ENCODE results near the gene TUBB4B. TPM values are rescaled to one million over a fixed set of nuclear protein-coding genes. Genes with fewer than 3 reads are reported as not detected.

Gene TUBB4B
- total RNA-seq, 1 donor from 2014 or later, result 463 TPM

- Histone ChIP-seq H3K9me3 (replicated peaks) (no peaks in the 10 kb centered on the region), H3K4me3 (peak overlapping the region; percentile 83), H3K4me1 (peaks cover 91% of the 10 kb centered on the region), H3K27ac (replicated peaks) (peak overlapping the region; percentile 92), H3K27me3 (ENCODE audit: low read depth) (no peaks in the 10 kb centered on the region), H3K36me3 (no peaks in the 10 kb centered on the region)
- TF ChIP-seq CTCF (IDR thresholded peaks at IDR 0.05; ENCODE audit: borderline replicate concordance), result no peak
- intact Hi-C loops (cut with micrococcal nuclease), result no loop called here
- no peak for DNase-seq
Observed at GRCh38 chr9:137199411-137200121, 41.5 kb upstream of the TUBB4B start.

DNA sequence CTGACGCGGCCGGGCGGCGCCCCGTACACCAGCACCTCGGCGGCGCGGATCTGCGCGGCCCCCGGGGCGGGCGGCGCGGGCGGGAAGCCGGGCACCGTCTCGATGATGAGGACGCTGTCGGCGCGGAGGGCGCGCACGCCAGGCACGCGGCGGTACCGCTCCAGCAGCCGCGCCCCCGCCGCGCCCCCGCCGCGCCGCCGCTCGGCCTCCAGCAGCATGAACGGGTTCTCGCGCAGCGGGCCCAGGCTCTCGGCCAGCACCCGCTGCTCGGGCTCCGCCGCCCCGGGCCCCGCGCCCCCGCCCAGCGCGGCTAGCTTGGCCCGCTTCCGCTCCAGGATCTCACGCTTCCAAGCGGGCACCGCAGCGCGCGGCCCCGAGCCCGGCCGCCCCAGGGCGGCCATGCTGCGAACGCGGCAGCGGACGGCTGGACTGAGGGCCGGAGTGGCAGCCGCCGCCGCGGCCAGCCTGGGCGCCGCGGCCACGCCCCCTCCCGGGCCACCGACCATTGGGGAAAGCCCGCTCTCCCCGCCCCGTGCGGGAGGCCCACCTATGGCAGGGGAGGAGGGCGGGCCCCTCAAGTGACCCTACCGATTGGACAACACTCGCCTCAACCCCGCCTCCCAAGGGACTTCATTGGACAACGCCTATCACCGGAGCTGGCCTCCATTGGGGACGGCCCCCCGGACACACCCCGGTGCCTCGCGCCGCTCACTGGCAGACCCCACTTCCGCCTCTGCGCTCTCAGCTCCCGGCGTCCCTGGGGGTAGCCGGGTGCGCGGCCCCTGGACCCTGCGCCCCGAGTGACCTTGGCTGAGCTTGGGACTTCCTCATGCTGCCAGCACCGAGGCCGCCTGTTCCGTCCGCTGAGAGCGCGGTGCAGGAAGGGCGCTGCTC is 40.5 kb upstream of the TUBB4B start, which contains the start of gene TPRN:
Gene TPRN (minus strand): TSS at position 431 of the 894 bp plus-strand sequence. CDS start 30 bp downstream, at position 401.
- TF ChIP-seq CTCF (IDR thresholded peaks at IDR 0.05; ENCODE audit: borderline replicate concordance), result no peak
- intact Hi-C loops (cut with micrococcal nuclease), result no loop called here
- DNase-seq, result peak; percentile 100
- Histone ChIP-seq H3K27me3 (ENCODE audit: low read depth) (no peaks in the 10 kb centered on the region), H3K36me3 (no peaks in the 10 kb centered on the region), H3K9me3 (replicated peaks) (no peaks in the 10 kb centered on the region), H3K4me1 (peaks cover 89% of the 10 kb centered on the region), H3K4me3 (peak within 1 kb of the TSS; percentile 83), H3K27ac (replicated peaks) (peak within 1 kb of the TSS; percentile 98)

DNA sequence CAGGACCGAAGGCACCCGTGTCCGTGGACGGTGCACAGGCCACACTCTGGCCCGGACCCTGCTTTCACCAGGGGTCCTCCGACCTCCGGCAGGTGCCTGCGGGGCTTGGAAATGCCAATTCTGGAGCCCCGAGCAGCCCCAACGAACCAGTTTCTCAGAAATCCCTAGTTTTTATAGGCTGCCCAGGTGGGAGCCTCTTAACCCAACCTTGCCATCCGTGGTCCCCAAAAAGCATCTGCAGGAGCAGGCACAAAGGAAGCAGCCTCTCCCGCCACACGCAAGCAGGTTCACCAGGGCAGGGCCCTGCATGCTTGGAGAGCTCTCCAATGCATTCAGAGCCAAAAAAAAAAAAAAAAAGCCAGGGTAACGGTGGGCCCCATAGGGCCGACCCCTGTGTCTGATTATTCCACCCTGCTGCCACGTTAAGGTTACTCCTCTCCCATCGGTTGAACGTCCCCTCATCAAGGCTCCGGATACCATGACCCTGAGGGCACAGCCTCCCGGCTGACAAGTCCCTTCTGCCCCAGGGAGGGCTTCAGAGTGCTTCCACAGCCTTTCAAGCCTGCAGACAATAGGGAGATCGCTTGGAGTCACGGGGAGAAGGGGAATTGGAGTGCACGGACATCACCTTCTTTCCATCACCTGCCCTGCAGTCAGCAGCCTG is 39.8 kb upstream of the TUBB4B start:
- Histone ChIP-seq H3K36me3 (no peaks in the 10 kb centered on the region), H3K27me3 (ENCODE audit: low read depth) (no peaks in the 10 kb centered on the region), H3K9me3 (replicated peaks) (no peaks in the 10 kb centered on the region), H3K4me3 (peak overlapping the region; percentile 83), H3K4me1 (peaks cover 89% of the 10 kb centered on the region), H3K27ac (replicated peaks) (peak overlapping the region; percentile 98)
- no peak for TF ChIP-seq CTCF (IDR thresholded peaks at IDR 0.05; ENCODE audit: borderline replicate concordance)
- intact Hi-C loops (cut with micrococcal nuclease), result no loop called here
- DNase-seq, result no peak

GRCh38 chr9:137202966-137203365 is 38.1 kb upstream of the TUBB4B start:
- Histone ChIP-seq H3K36me3 (no peaks in the 10 kb centered on the region), H3K27ac (replicated peaks) (no peak overlapping the region), H3K9me3 (replicated peaks) (no peaks in the 10 kb centered on the region), H3K27me3 (ENCODE audit: low read depth) (no peaks in the 10 kb centered on the region), H3K4me3 (peak overlapping the region; percentile 91), H3K4me1 (peaks cover 80% of the 10 kb centered on the region)
- intact Hi-C loops (cut with micrococcal nuclease), result no loop called here
- no peak for TF ChIP-seq CTCF (IDR thresholded peaks at IDR 0.05; ENCODE audit: borderline replicate concordance)
- no peak for DNase-seq

DNA sequence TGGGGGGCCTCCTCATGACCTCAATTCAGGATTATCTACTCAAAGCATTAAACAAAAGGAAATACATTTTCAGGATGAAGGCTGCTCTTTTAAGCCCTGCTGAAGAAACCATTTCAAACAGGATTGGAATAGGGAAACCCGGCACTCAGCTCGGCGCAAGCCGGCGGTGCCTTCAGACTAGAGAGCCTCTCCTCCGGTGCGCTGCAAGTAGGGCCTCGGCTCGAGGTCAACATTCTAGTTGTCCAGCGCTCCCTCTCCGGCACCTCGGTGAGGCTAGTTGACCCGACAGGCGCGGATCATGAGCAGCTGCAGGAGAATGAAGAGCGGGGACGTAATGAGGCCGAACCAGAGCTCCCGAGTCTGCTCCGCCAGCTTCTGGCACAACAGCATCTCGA is 36.4 kb upstream of the TUBB4B start:
- TF ChIP-seq CTCF (IDR thresholded peaks at IDR 0.05; ENCODE audit: borderline replicate concordance), result no peak
- H3K9me3 ChIP-seq (replicated peaks), result no peaks in the 10 kb centered on the region
- H3K4me3 ChIP-seq, result peak overlapping the region; percentile 91
- H3K4me1 ChIP-seq, result peaks cover 63% of the 10 kb centered on the region
- intact Hi-C loops (cut with micrococcal nuclease), result no loop called here
- DNase-seq, result no peak
- no peaks in the 10 kb centered on the region for H3K36me3 ChIP-seq
- peak overlapping the region; percentile 94 for H3K27ac ChIP-seq (replicated peaks)
- H3K27me3 ChIP-seq (ENCODE audit: low read depth), result no peaks in the 10 kb centered on the region
